Thyroid gland (tissue), 4 donors: ENCODE data around the gene ZNF200. TPM values are rescaled to one million over a fixed set of nuclear protein-coding genes. Genes with fewer than 3 reads are reported as not detected.
"Not testable (repeated sequence)": the region's sequence is repeated elsewhere in the genome, so short reads cannot be mapped to it uniquely, and the experiment has no call there.

ENCODE experiments used
- DNase-seq, 2 donors: peaks; one replicate each; pipeline ENCODE4 v3.0.0-alpha.2; 2019
- H3K27ac ChIP-seq, 3 donors: fragments of 200-600 bp; sonication (generic); 1 replicate in 2 of 3; 2 replicates in 1 of 3; pipeline ENCODE4 v1.5.1; 2016 to 2019; ENCODE audit warnings: mild to moderate bottlenecking in 1 of 3, moderate library complexity in 1 of 3
- H3K27me3 ChIP-seq: fragments of 200-600 bp; sonication (generic); one replicate; pipeline ENCODE4 v1.5.1; 2019
- H3K36me3 ChIP-seq, 2 donors: fragments of 200-600 bp; sonication (generic); one replicate each; pipeline ENCODE4 v1.5.1; 2016 to 2019
- H3K4me1 ChIP-seq, 2 donors: fragments of 200-600 bp; sonication (generic); one replicate each; pipeline ENCODE4 v1.5.1; 2017 to 2019
- H3K4me3 ChIP-seq, 3 donors: fragments of 200-600 bp; sonication (generic); replicated peaks in 1 of 3; 1 replicate in 2 of 3; 2 replicates in 1 of 3; pipeline ENCODE4 v1.5.1; 2016; ENCODE audit warnings: mild to moderate bottlenecking in 1 of 3
- H3K9me3 ChIP-seq: fragments of 200-600 bp; sonication (generic); one replicate; pipeline ENCODE4 v1.5.1; 2017
- POLR2A ChIP-seq, 2 donors: fragments of 450-650 bp; IDR thresholded peaks; one replicate each; pipeline ENCODE4 v1.6.1; 2017; ENCODE audit warnings: antibody characterized with exemption in 2 of 2, mild to moderate bottlenecking in 2 of 2, moderate library complexity in 1 of 2
- WGBS, 2 donors: methylation state at CpG; one replicate each; pipeline ENCODE4 v1.1.5; 2017; 5-methylcytosine and 5-hydroxymethylcytosine counted together
- intact Hi-C: fragments of 100-400 bp; cut with DNase I; formaldehyde crosslinking; loops from one replicate; pipeline ENCODE4 v1.15.1; 2023
- total RNA-seq, 4 donors: library from RNA; depleted of rRNA; stranded (reverse); fragments of >200 nt; gene quantifications; one replicate each; pipeline ENCODE4 v1.2.3, GENCODE V29; 2016
- TF ChIP-seq, protein P1 (sequence below), 6 experiments: fragments of 200-600 bp in 3 of 6; fragments of 450-650 bp in 3 of 6; sonication (generic) in 3 of 6; IDR thresholded peaks; one replicate each; pipeline ENCODE4 v1.5.1; 2016 to 2019; ENCODE audit warnings: antibody characterized with exemption in 6 of 6, mild to moderate bottlenecking in 2 of 6, inconsistent platforms in 1 of 6, moderate library complexity in 1 of 6

The ZNF200 gene
- total RNA-seq, 4 donors from 2014 or later: 6.4 to 10.8 (median 9.4) TPM

DNA sequence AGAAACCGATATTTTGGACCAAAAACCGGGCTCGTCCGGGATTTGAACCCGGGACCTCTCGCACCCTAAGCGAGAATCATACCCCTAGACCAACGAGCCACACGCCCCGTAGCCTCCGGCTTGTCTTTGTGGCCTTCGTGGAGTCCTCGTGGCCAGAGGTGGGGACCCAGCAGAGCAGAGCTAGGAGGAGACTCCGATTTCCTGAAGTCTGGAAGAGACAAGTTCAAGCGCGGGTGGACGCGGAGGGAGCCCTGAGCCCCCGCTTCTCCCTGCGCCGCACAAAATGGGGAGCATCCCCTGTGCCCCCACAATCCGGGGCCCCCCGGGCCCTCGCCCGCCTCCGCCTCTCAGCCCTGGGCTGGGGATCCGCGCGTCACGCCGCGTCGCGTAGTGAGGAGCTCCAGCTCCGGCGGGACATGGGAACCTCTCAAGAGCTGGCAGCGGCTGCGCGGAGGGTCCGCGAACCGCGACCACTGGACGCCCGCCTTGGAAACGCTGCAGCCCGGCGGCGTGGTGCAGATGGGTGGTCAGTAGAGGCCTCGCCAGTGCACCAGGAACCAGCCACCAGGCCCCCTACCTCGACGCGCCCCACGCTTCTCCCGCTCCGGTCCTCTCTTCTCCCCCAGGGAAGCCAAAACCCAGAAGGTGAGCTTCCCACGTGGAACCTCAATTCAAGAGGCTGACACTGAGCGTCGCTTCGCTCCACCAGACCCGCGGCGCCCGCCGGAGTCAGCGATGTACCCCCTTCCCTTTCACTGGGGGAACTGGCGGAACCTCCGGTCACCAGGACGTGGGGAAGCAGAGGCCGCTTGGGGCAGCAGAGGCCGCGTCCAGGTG lies 52.1 kb downstream of the ZNF200 start:
- DNase-seq: peak; percentile 37 to 38

DNA sequence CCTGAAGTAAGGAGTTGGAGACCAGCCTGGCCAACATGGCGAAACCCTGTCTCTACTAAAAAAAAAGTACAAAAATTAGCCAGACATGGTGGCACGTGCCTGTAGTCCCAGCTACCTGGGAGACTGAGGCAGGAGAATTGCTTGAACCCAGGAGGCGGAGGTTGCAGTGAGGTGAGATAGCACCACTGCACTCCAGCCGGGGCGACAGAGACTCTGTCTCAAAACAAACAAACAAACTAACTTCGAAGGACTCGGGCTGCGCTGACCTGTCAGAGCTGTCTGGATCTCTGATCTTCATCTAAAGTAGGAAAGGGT lies 52.7 kb downstream of the ZNF200 start:
- H3K36me3 ChIP-seq, DNase-seq, intact Hi-C loops, H3K27ac ChIP-seq, H3K9me3 ChIP-seq, H3K4me3 ChIP-seq: not testable (repeated sequence)
- WGBS, 2 donors: 29 to 39% methylated on average over 7 to 8 of the region's 8 CpGs
- H3K4me1 ChIP-seq: peaks cover 6 to 14% of the 10 kb centered on the region in 2 donors
- H3K27me3 ChIP-seq: peaks cover 27% of the 10 kb centered on the region

More for the DNA sequence above, 52.1 kb downstream of the ZNF200 start:
- H3K4me3 ChIP-seq: peak overlapping the region in 1 of 3 donors; percentile 2
- H3K27ac ChIP-seq: no peak overlapping the region
- no peak for TF ChIP-seq POLR2A (IDR thresholded peaks at IDR 0.05)
- TF ChIP-seq, protein P1, sequence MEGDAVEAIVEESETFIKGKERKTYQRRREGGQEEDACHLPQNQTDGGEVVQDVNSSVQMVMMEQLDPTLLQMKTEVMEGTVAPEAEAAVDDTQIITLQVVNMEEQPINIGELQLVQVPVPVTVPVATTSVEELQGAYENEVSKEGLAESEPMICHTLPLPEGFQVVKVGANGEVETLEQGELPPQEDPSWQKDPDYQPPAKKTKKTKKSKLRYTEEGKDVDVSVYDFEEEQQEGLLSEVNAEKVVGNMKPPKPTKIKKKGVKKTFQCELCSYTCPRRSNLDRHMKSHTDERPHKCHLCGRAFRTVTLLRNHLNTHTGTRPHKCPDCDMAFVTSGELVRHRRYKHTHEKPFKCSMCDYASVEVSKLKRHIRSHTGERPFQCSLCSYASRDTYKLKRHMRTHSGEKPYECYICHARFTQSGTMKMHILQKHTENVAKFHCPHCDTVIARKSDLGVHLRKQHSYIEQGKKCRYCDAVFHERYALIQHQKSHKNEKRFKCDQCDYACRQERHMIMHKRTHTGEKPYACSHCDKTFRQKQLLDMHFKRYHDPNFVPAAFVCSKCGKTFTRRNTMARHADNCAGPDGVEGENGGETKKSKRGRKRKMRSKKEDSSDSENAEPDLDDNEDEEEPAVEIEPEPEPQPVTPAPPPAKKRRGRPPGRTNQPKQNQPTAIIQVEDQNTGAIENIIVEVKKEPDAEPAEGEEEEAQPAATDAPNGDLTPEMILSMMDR (IDR thresholded peaks at IDR 0.05): peak in 3 of 6 experiments; percentile 9 to 38 (median 11)
- peaks cover 27% of the 10 kb centered on the region for H3K27me3 ChIP-seq
- no peaks in the 10 kb centered on the region for H3K9me3 ChIP-seq
- WGBS, 2 donors: 1 to 2% methylated on average over 35 to 41 of the region's 72 CpGs
- intact Hi-C loops: no loop called here
- no peaks in the 10 kb centered on the region for H3K36me3 ChIP-seq
- H3K4me1 ChIP-seq: peaks cover 6 to 14% of the 10 kb centered on the region in 2 donors

DNA sequence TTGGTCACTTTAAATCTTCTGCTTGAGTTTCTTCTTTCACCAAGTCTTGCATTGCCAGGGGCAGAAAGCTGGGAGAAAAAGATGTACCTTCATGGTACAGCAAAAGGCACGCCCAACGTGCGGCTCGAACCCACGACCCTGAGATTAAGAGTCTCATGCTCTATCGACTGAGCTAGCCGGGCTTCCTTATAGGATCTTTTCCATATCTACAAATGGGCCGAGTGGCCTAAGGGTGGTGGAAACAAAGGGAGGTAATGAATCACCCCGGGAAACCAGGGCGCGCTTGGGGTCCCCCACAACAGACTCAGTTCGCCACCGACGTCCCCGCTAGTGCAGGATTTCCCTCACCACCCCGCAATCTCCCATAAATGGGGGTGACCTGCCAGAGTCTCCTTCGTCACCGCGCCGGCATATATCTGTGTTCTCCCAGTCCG lies 54.5 kb downstream of the ZNF200 start:
- no peak overlapping the region for H3K27ac ChIP-seq
- peaks cover 40% of the 10 kb centered on the region for H3K27me3 ChIP-seq
- no peaks in the 10 kb centered on the region for H3K9me3 ChIP-seq
- WGBS, 2 donors: 18 to 39% methylated on average over 17 to 21 of the region's 21 CpGs
- H3K4me3 ChIP-seq: no peak overlapping the region
- H3K36me3 ChIP-seq: no peaks in the 10 kb centered on the region
- peaks cover 6 to 14% of the 10 kb centered on the region in 2 donors for H3K4me1 ChIP-seq
- no peak for DNase-seq
- no peak for TF ChIP-seq POLR2A (IDR thresholded peaks at IDR 0.05)
- TF ChIP-seq, protein P1 (IDR thresholded peaks at IDR 0.05): no peak
- intact Hi-C loops: no loop called here

DNA sequence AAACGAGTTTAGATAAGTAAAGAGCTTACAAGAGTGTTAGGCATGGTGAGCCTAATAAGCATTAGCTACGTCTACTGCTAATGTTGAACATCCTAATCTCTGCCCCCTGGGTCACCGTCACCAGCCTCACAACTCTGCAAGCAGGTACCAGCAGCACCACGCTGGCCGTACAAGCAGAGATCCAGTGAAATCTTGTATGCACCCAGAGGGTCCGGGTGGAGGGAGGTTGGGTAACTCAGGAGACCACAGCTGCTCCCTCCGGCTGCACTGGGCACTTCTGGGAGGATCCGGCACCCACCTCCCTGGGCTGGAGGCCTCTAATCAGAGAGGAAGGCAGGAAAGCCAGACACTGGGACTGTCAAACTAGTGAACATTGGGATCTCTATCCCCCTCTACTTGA lies 55.3 kb downstream of the ZNF200 start:
- no peaks in the 10 kb centered on the region for H3K9me3 ChIP-seq
- H3K27me3 ChIP-seq: peaks cover 48% of the 10 kb centered on the region
- no peak for DNase-seq
- H3K36me3 ChIP-seq: no peaks in the 10 kb centered on the region
- H3K4me1 ChIP-seq: peaks cover 6 to 14% of the 10 kb centered on the region in 2 donors
- intact Hi-C loops: no loop called here
- H3K27ac ChIP-seq: no peak overlapping the region
- WGBS, 2 donors: 75 to 77% methylated on average over 8 of the region's 8 CpGs
- H3K4me3 ChIP-seq: no peak overlapping the region
- no peak for TF ChIP-seq POLR2A (IDR thresholded peaks at IDR 0.05)
- TF ChIP-seq, protein P1 (IDR thresholded peaks at IDR 0.05): no peak

DNA sequence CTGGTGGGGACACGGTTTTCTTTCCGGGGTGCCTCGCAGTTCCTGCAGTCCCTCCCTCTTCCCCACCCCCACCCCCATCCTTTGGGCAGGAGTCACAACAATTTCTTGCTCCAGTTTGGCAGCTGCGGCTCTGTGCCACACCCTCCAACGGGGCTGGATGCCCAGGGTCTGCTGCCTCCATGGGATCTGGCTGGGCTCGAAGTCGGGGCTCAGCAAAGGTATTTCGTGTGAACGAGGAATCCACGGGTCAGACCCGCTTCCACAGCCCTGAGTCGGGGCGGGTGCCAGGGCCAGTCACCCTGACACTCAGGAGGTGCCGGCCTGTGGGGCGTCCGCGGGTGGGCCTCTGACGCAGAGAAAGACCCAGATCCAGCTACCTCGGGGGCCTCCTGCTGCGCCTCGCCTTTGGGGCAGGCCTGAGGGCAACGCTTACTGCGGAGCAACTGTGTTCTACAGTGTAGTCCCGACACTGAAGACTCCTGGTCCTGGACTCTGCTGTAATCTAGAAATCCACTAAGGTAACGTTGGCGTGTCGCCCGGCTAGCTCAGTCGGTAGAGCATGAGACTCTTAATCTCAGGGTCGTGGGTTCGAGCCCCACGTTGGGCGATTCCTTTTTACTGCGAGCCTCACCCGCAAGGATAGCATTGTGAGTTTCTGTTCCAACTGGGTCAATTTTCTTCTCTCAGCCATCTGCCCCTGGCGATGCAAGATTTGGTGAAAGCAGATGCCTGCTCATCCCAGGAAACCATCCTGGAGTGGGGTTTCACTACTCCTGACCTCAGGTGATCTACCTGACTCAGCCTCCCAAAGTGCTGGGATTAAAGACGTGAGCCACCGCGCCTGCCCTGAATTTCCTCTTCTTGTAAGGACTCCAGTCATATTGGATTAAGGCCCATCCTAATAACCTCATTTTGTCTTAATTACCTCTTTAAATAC lies 59.5 kb downstream of the ZNF200 start:
- Histone ChIP-seq H3K27ac (no peak overlapping the region), H3K36me3 (no peaks in the 10 kb centered on the region), H3K27me3 (peaks cover 65% of the 10 kb centered on the region), H3K4me1 (peaks cover 7 to 21% of the 10 kb centered on the region in 2 donors), H3K4me3 (no peak overlapping the region), H3K9me3 (no peaks in the 10 kb centered on the region)
- DNase-seq: no peak
- WGBS, 2 donors: 16 to 24% methylated on average over 12 to 19 of the region's 39 CpGs
- TF ChIP-seq POLR2A (IDR thresholded peaks at IDR 0.05): no peak
- TF ChIP-seq, protein P1 (IDR thresholded peaks at IDR 0.05): no peak
- intact Hi-C loops: no loop called here
